ENCODE results near the gene NFIC. TPM values are rescaled to one million over a fixed set of nuclear protein-coding genes. Genes with fewer than 3 reads are reported as not detected.

NFIC gene
- total RNA-seq, 2 donors from 2014 or later, result 16.7 to 18.1 TPM

GRCh38 chr19:3403489-3404323, 37.3 kb downstream of the NFIC start:
- Mint-ChIP-seq H3K27me3 (no peaks in the 10 kb centered on the region), H3K4me1 (peaks cover 7% of the 10 kb centered on the region), H3K27ac (no peak overlapping the region), H3K4me3 (no peak overlapping the region), H3K36me3 (ENCODE audit: low read depth) (no peaks in the 10 kb centered on the region), H3K9me3 (no peaks in the 10 kb centered on the region)
- ATAC-seq (replicated peaks), result no peak

GRCh38 chr19:3404324-3405260, 38.2 kb downstream of the NFIC start:
- Mint-ChIP-seq H3K27ac (no peak overlapping the region), H3K27me3 (no peaks in the 10 kb centered on the region), H3K36me3 (ENCODE audit: low read depth) (no peaks in the 10 kb centered on the region), H3K4me3 (no peak overlapping the region), H3K4me1 (peaks cover 7% of the 10 kb centered on the region), H3K9me3 (no peaks in the 10 kb centered on the region)
- no peak for ATAC-seq (replicated peaks)

GRCh38 chr19:3405261-3405653, 38.9 kb downstream of the NFIC start:
- Mint-ChIP-seq H3K27me3 (no peaks in the 10 kb centered on the region), H3K4me3 (no peak overlapping the region), H3K36me3 (ENCODE audit: low read depth) (no peaks in the 10 kb centered on the region), H3K9me3 (no peaks in the 10 kb centered on the region), H3K27ac (no peak overlapping the region), H3K4me1 (peaks cover 7% of the 10 kb centered on the region)
- no peak for ATAC-seq (replicated peaks)

- Mint-ChIP-seq H3K9me3 (no peaks in the 10 kb centered on the region), H3K4me1 (peaks cover 3% of the 10 kb centered on the region), H3K27me3 (no peaks in the 10 kb centered on the region), H3K36me3 (ENCODE audit: low read depth) (no peaks in the 10 kb centered on the region), H3K27ac (no peak overlapping the region), H3K4me3 (no peak overlapping the region)
- ATAC-seq (replicated peaks), result no peak
Measured at GRCh38 chr19:3406571-3407111, 40.3 kb downstream of the NFIC start.

- Mint-ChIP-seq H3K36me3 (ENCODE audit: low read depth) (no peaks in the 10 kb centered on the region), H3K4me3 (no peak overlapping the region), H3K27me3 (no peaks in the 10 kb centered on the region), H3K4me1 (peaks cover 3% of the 10 kb centered on the region), H3K27ac (no peak overlapping the region), H3K9me3 (no peaks in the 10 kb centered on the region)
- no peak for ATAC-seq (replicated peaks)
Measured at GRCh38 chr19:3407556-3408516, 41.5 kb downstream of the NFIC start.

- Mint-ChIP-seq H3K4me1 (peaks cover 3% of the 10 kb centered on the region), H3K27me3 (no peaks in the 10 kb centered on the region), H3K27ac (no peak overlapping the region), H3K4me3 (no peak overlapping the region), H3K36me3 (ENCODE audit: low read depth) (no peaks in the 10 kb centered on the region), H3K9me3 (no peaks in the 10 kb centered on the region)
- ATAC-seq (replicated peaks), result no peak
Measured at GRCh38 chr19:3408996-3409345, 42.6 kb downstream of the NFIC start.

GRCh38 chr19:3409346-3410064, 43.1 kb downstream of the NFIC start:
- Mint-ChIP-seq H3K36me3 (ENCODE audit: low read depth) (no peaks in the 10 kb centered on the region), H3K4me1 (peaks cover 3% of the 10 kb centered on the region), H3K27me3 (no peaks in the 10 kb centered on the region), H3K27ac (no peak overlapping the region), H3K4me3 (no peak overlapping the region), H3K9me3 (no peaks in the 10 kb centered on the region)
- ATAC-seq (replicated peaks), result no peak

- Mint-ChIP-seq H3K4me1 (peaks cover under 1% of the 10 kb centered on the region), H3K27me3 (no peaks in the 10 kb centered on the region), H3K36me3 (ENCODE audit: low read depth) (no peaks in the 10 kb centered on the region), H3K9me3 (no peaks in the 10 kb centered on the region), H3K4me3 (no peak overlapping the region), H3K27ac (no peak overlapping the region)
- ATAC-seq (replicated peaks), result no peak
Measured at GRCh38 chr19:3411636-3412035, 45.3 kb downstream of the NFIC start.

GRCh38 chr19:3412066-3412465, 45.7 kb downstream of the NFIC start:
- Mint-ChIP-seq H3K27ac (no peak overlapping the region), H3K9me3 (no peaks in the 10 kb centered on the region), H3K36me3 (ENCODE audit: low read depth) (no peaks in the 10 kb centered on the region), H3K27me3 (no peaks in the 10 kb centered on the region), H3K4me3 (no peak overlapping the region), H3K4me1 (no peaks in the 10 kb centered on the region)
- ATAC-seq (replicated peaks), result no peak

GRCh38 chr19:3413796-3414327, 47.5 kb downstream of the NFIC start:
- no peak for ATAC-seq (replicated peaks)
- no peaks in the 10 kb centered on the region for H3K9me3 Mint-ChIP-seq
- H3K36me3 Mint-ChIP-seq (ENCODE audit: low read depth), result no peaks in the 10 kb centered on the region
- no peak overlapping the region for H3K4me3 Mint-ChIP-seq
- no peak overlapping the region for H3K27ac Mint-ChIP-seq
- H3K4me1 Mint-ChIP-seq, result no peaks in the 10 kb centered on the region
- no peaks in the 10 kb centered on the region for H3K27me3 Mint-ChIP-seq

GRCh38 chr19:3415695-3416094, 49.3 kb downstream of the NFIC start:
- ATAC-seq (replicated peaks), result no peak
- Mint-ChIP-seq H3K36me3 (ENCODE audit: low read depth) (no peaks in the 10 kb centered on the region), H3K4me1 (no peaks in the 10 kb centered on the region), H3K27me3 (no peaks in the 10 kb centered on the region), H3K4me3 (no peak overlapping the region), H3K9me3 (no peaks in the 10 kb centered on the region), H3K27ac (no peak overlapping the region)

- no peaks in the 10 kb centered on the region for H3K27me3 Mint-ChIP-seq
- no peaks in the 10 kb centered on the region for H3K4me1 Mint-ChIP-seq
- no peaks in the 10 kb centered on the region for H3K36me3 Mint-ChIP-seq (ENCODE audit: low read depth)
- H3K4me3 Mint-ChIP-seq, result no peak overlapping the region
- no peaks in the 10 kb centered on the region for H3K9me3 Mint-ChIP-seq
- no peak overlapping the region for H3K27ac Mint-ChIP-seq
- ATAC-seq (replicated peaks), result no peak
Measured at GRCh38 chr19:3420244-3420755, 53.9 kb downstream of the NFIC start.

Data from activated T-helper 17 cell treated with anti-CD3 and anti-CD28 coated beads, Interleukin-2, amount 50 U/mL, for 72 hours (primary cell).